WTC11 (cell line): ENCODE data around the gene IFNG. TPM values are rescaled to one million over a fixed set of nuclear protein-coding genes. Genes with fewer than 3 reads are reported as not detected.

Experiments
- ATAC-seq: fragments of 200-7000 bp; cut with Tn5 transposase; 2 replicates; pipeline ENCODE4 v1.10.0; 2021; ENCODE audit warnings: mild to moderate bottlenecking, moderate library complexity
- CTCF ChIA-PET: fragments of 300-600 bp; sonication (Branson Sonifier 250); formaldehyde crosslinking; loops from one replicate; lab custom pipeline; 2021; ENCODE audit warnings: antibody characterized with exemption; lab: Charles Lee
- POLR2A ChIA-PET: fragments of 350-600 bp; sonication (Branson Sonifier 250); formaldehyde crosslinking; loops from one replicate; lab custom pipeline; 2021; ENCODE audit warnings: antibody characterized with exemption; lab: Charles Lee
- DNase-seq: peaks from one replicate; pipeline ENCODE4 v3.0.0; 2021; ENCODE audit warnings: low spot score
- H3K27ac Mint-ChIP-seq: 2 replicates; pipeline ENCODE4 v1.8.0; 2021; ENCODE audit warnings: mixed read lengths
- H3K27me3 Mint-ChIP-seq: 2 replicates; pipeline ENCODE4 v1.8.0; 2021; ENCODE audit warnings: low read depth, mild to moderate bottlenecking, moderate library complexity, mixed read lengths
- H3K36me3 Mint-ChIP-seq: 2 replicates; pipeline ENCODE4 v1.8.0; 2021; ENCODE audit warnings: mixed read lengths
- H3K4me1 Mint-ChIP-seq: 2 replicates; pipeline ENCODE4 v1.8.0; 2022; ENCODE audit warnings: mixed read lengths
- H3K4me3 Mint-ChIP-seq: 2 replicates; pipeline ENCODE4 v1.8.0; 2021; ENCODE audit warnings: mild to moderate bottlenecking, moderate library complexity, mixed read lengths
- H3K9me3 Mint-ChIP-seq: 2 replicates; pipeline ENCODE4 v1.8.0; 2021; ENCODE audit warnings: mixed read lengths
- ATF3 ChIP-seq: sonication (generic); formaldehyde crosslinking; conservative IDR thresholded peaks from 2 replicates; pipeline ENCODE4 v1.8.1; 2022; ENCODE audit warnings: mild to moderate bottlenecking, missing genetic modification reagents
- ATF6 ChIP-seq: sonication (generic); formaldehyde crosslinking; IDR thresholded peaks from 2 replicates; pipeline ENCODE4 v1.8.1; 2023; ENCODE audit warnings: mild to moderate bottlenecking, missing genetic modification reagents
- E2F4 ChIP-seq: sonication (generic); formaldehyde crosslinking; IDR thresholded peaks from 2 replicates; pipeline ENCODE4 v1.8.1; 2022; ENCODE audit warnings: low read depth, mild to moderate bottlenecking, moderate library complexity, missing genetic modification reagents, borderline replicate concordance
- EMX1 ChIP-seq: fragments of 250-450 bp; sonication (Bioruptor Pico); IDR thresholded peaks from 2 replicates; pipeline ENCODE4 v1.8.0; 2021; ENCODE audit warnings: mild to moderate bottlenecking
- ERG ChIP-seq: fragments of 250-450 bp; sonication (Bioruptor Pico); IDR thresholded peaks from 2 replicates; pipeline ENCODE4 v1.8.0; 2021; ENCODE audit warnings: mild to moderate bottlenecking
- ESRRA ChIP-seq: sonication (generic); formaldehyde crosslinking; IDR thresholded peaks from 2 replicates; pipeline ENCODE4 v1.8.1; 2022; ENCODE audit warnings: mild to moderate bottlenecking, missing genetic modification reagents, borderline replicate concordance
- FOXJ3 ChIP-seq: sonication (generic); formaldehyde crosslinking; IDR thresholded peaks from 2 replicates; pipeline ENCODE4 v1.9.0; 2021; ENCODE audit warnings: missing genetic modification reagents, mild to moderate bottlenecking, borderline replicate concordance
- FOXK1 ChIP-seq: sonication (generic); formaldehyde crosslinking; IDR thresholded peaks from 2 replicates; pipeline ENCODE4 v1.8.0; 2022; ENCODE audit warnings: mild to moderate bottlenecking, moderate library complexity, missing genetic modification reagents
- FOXP4 ChIP-seq: sonication (generic); formaldehyde crosslinking; IDR thresholded peaks from 2 replicates; pipeline ENCODE4 v1.8.0; 2022; ENCODE audit warnings: mild to moderate bottlenecking, missing genetic modification reagents
- MYBL2 ChIP-seq: sonication (generic); formaldehyde crosslinking; IDR thresholded peaks from 2 replicates; pipeline ENCODE4 v1.8.1; 2023; ENCODE audit warnings: mild to moderate bottlenecking, moderate library complexity, missing genetic modification reagents
- NFATC4 ChIP-seq: fragments of 250-450 bp; sonication (Bioruptor Pico); IDR thresholded peaks from 2 replicates; pipeline ENCODE4 v1.9.0; 2021; ENCODE audit warnings: mild to moderate bottlenecking
- NR2C2 ChIP-seq: sonication (generic); formaldehyde crosslinking; IDR thresholded peaks from 2 replicates; pipeline ENCODE4 v1.8.0; 2022; ENCODE audit warnings: mild to moderate bottlenecking, missing genetic modification reagents
- PRRX2 ChIP-seq: fragments of 250-450 bp; sonication (Bioruptor Pico); IDR thresholded peaks from 2 replicates; pipeline ENCODE4 v1.8.0; 2021; ENCODE audit warnings: mild to moderate bottlenecking
- RORB ChIP-seq: fragments of 250-450 bp; sonication (Bioruptor Pico); IDR thresholded peaks from 2 replicates; pipeline ENCODE4 v1.9.0; 2021; ENCODE audit warnings: mild to moderate bottlenecking
- SMAD4 ChIP-seq: sonication (generic); formaldehyde crosslinking; IDR thresholded peaks from 2 replicates; pipeline ENCODE4 v1.8.0; 2022; ENCODE audit warnings: mild to moderate bottlenecking, missing genetic modification reagents
- ZNF396 ChIP-seq: fragments of 250-450 bp; sonication (Bioruptor Pico); IDR thresholded peaks from 2 replicates; pipeline ENCODE4 v1.8.0; 2021; ENCODE audit warnings: mild to moderate bottlenecking, moderate library complexity, borderline replicate concordance
- ZNF425 ChIP-seq: fragments of 250-450 bp; sonication (Bioruptor Pico); conservative IDR thresholded peaks from 2 replicates; pipeline ENCODE4 v1.9.0; 2021; ENCODE audit warnings: mild to moderate bottlenecking
- ZNF671 ChIP-seq: fragments of 250-450 bp; sonication (Bioruptor Pico); IDR thresholded peaks from 2 replicates; pipeline ENCODE4 v1.8.0; 2021; ENCODE audit warnings: mild to moderate bottlenecking
- total RNA-seq: library from RNA; stranded (reverse); gene quantifications from 3 replicates; pipeline ENCODE4 v1.2.3, GENCODE V29; 2021

IFNG gene
- total RNA-seq, 1 experiment from 2014 or later: 0.42 TPM

GRCh38 chr12:68185598-68185997 lies 26.1 kb upstream of the IFNG start (continued):
- TF ChIP-seq ATF6 (CRISPR knock-in tag): no peak
- no peak for TF ChIP-seq FOXJ3 (CRISPR knock-in tag)
- TF ChIP-seq ZNF396: no peak
- TF ChIP-seq RORB (CRISPR knock-in tag): no peak
- TF ChIP-seq ERG (CRISPR knock-in tag): no peak
- TF ChIP-seq E2F4 (CRISPR knock-in tag): no peak
- TF ChIP-seq NFATC4 (CRISPR knock-in tag): no peak
- no peak for TF ChIP-seq MYBL2 (CRISPR knock-in tag)
- no peak for TF ChIP-seq ATF3
- TF ChIP-seq, all 79 proteins: peak for 0

- ChIA-PET CTCF (interaction anchor here (0.6 to 2.0 kb wide), 2 partner anchors 23 to 1997 kb away, joined by 3 to 9 read pairs; no protein-coding TSS in a partner anchor), POLR2A (no interaction called here)
- ATAC-seq (no peak), DNase-seq (no peak)
- H3K4me1 Mint-ChIP-seq: peaks cover 7% of the 10 kb centered on the region
- 0 out of 2 replicates have a peak, but pooled peaks cover 9% of the 10 kb centered on the region for H3K9me3 Mint-ChIP-seq
- H3K27me3 Mint-ChIP-seq: no peaks in the 10 kb centered on the region; the same call in 1 of the 2 replicates
- H3K27ac Mint-ChIP-seq: no peak overlapping the region
- no peak overlapping the region for H3K4me3 Mint-ChIP-seq
- TF ChIP-seq FOXP4 (CRISPR knock-in tag): no peak
- no peak for TF ChIP-seq FOXK1 (CRISPR knock-in tag)
- no peak for TF ChIP-seq SMAD4 (CRISPR knock-in tag)
- no peak for TF ChIP-seq ESRRA (CRISPR knock-in tag)
- no peak for TF ChIP-seq E2F4 (CRISPR knock-in tag)
- TF ChIP-seq RORB (CRISPR knock-in tag): no peak
- TF ChIP-seq ZNF671 (CRISPR knock-in tag): no peak
- TF ChIP-seq ZNF425: no peak
- no peak for TF ChIP-seq PRRX2 (CRISPR knock-in tag)
- TF ChIP-seq EMX1 (CRISPR knock-in tag): no peak
- TF ChIP-seq NR2C2: no peak
- H3K36me3 Mint-ChIP-seq: no peaks in the 10 kb centered on the region
Observed at GRCh38 chr12:68180792-68181744, 21.5 kb upstream of the IFNG start.
